ENCODE results near the gene PROKR1.

- no peak for TF ChIP-seq CTCF (IDR thresholded peaks at IDR 0.05; ENCODE audit: low read depth, low read length)
- TF ChIP-seq EZH2phosphoT487 (IDR thresholded peaks at IDR 0.05; ENCODE audit: low read depth) = no peak
Observed at GRCh38 chr2:68659081-68659480, 15.7 kb downstream of the PROKR1 start.

Measured in OCI-LY3 (cell line).